Transverse colon (tissue), 4 donors: ENCODE data around the gene ANKRD49. TPM values are rescaled to one million over a fixed set of nuclear protein-coding genes. Genes with fewer than 3 reads are reported as not detected.
A peak's percentile ranks its signal among the peaks of the same experiment; 100 is the strongest.

Source experiments
- DNase-seq: peaks from one replicate; pipeline ENCODE4 v3.0.0-alpha.2; 2019
- H3K27ac ChIP-seq, 4 donors: fragments of 200-600 bp; sonication (generic); 2 replicates each; pipeline ENCODE4 v1.5.1; 2016 to 2018; ENCODE audit warnings: inconsistent platforms in 4 of 4
- H3K27me3 ChIP-seq: fragments of 200-600 bp; sonication (generic); 2 replicates; pipeline ENCODE4 v1.5.1; 2017; ENCODE audit warnings: inconsistent platforms
- H3K36me3 ChIP-seq, 4 donors: fragments of 200-600 bp; sonication (generic); 2 replicates each; pipeline ENCODE4 v1.5.1; 2017 to 2019; ENCODE audit warnings: inconsistent platforms in 4 of 4
- H3K4me1 ChIP-seq, 4 donors: fragments of 200-600 bp; sonication (generic); 2 replicates each; pipeline ENCODE4 v1.5.1; 2017 to 2020; ENCODE audit warnings: inconsistent platforms in 4 of 4
- H3K4me3 ChIP-seq, 4 donors: fragments of 200-600 bp; sonication (generic); 1 replicate in 1 of 4; 2 replicates in 3 of 4; pipeline versions ENCODE4 v1.5.1 to v1.6.1; 2017 to 2019; ENCODE audit warnings: inconsistent platforms in 4 of 4
- H3K9me3 ChIP-seq, 2 donors: fragments of 200-600 bp; sonication (generic); 2 replicates each; pipeline ENCODE4 v1.5.1; 2017 to 2019; ENCODE audit warnings: inconsistent platforms in 2 of 2
- CTCF ChIP-seq, 5 experiments: fragments of 200-600 bp in 3 of 5; fragments of 450-650 bp in 2 of 5; sonication (generic) in 3 of 5; IDR thresholded peaks; 1 replicate in 2 of 5; 2 replicates in 3 of 5; pipeline ENCODE4 v1.5.1; 2016 to 2017; ENCODE audit warnings: antibody characterized with exemption in 5 of 5, inconsistent platforms in 3 of 5, mild to moderate bottlenecking in 2 of 5, moderate library complexity in 1 of 5
- EP300 ChIP-seq: sonication (generic); formaldehyde crosslinking; IDR thresholded peaks from one replicate; pipeline ENCODE4 v1.6.1; 2017; ENCODE audit warnings: antibody characterized with exemption, low read depth
- POLR2A ChIP-seq: fragments of 450-650 bp; IDR thresholded peaks from one replicate; pipeline ENCODE4 v1.6.1; 2016; ENCODE audit warnings: antibody characterized with exemption, mild to moderate bottlenecking, moderate library complexity
- POLR2AphosphoS5 ChIP-seq, 3 donors: sonication (generic); formaldehyde crosslinking; IDR thresholded peaks; one replicate each; pipeline ENCODE4 v1.6.1; 2016; ENCODE audit warnings: antibody characterized with exemption in 3 of 3
- WGBS, 2 donors: methylation state at CpG; one replicate each; pipeline ENCODE4 v1.1.5; 2018; ENCODE audit warnings: low coverage in 1 of 2; 5-methylcytosine and 5-hydroxymethylcytosine counted together
- in situ Hi-C, 4 donors: fragments of 200-750 bp; cut with MboI; loops; one replicate each; pipeline versions ENCODE4 v1.15.0 to v1.15.1; 2017; ENCODE audit warnings: low sequenced_read_pairs in 3 of 4, low pct_ligation_motif_present in 1 of 4, low pct_unique_long_range_greater_than_20kb in 1 of 4
- intact Hi-C: fragments of 100-400 bp; cut with DNase I; formaldehyde crosslinking; loops from one replicate; pipeline ENCODE4 v1.15.1; 2023; ENCODE audit warnings: low total_unique reads
- total RNA-seq, 4 donors: library from RNA; depleted of rRNA; stranded (reverse); fragments of >200 nt; gene quantifications; one replicate each; pipeline ENCODE4 v1.1.0, GENCODE V29; 2016

Gene ANKRD49
- total RNA-seq, 4 donors from 2014 or later: 24.4 to 43.6 (median 33.2) TPM

- in situ Hi-C loops: no loop called here
These were observed 51.7 kb downstream of the ANKRD49 start for GRCh38 chr11:94545264-94546161.

DNA sequence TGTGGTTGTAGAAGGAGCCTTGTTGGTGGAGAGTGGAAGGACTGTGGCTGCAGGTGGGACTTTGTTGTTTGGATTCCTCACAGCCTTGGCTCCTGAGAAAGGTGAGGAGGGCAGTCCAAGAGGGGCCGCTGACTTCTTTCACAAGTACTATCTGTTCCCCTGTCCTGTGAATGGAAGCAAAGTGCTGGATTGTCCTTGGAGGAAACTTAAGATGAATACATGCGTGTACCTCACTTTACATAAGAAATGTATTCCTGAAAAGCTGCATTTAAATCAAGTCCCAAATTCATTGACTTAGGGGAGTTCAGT lies 52.3 kb downstream of the ANKRD49 start:
- H3K4me1 ChIP-seq: peaks cover 8 to 87% (median 57%) of the 10 kb centered on the region in 4 donors
- H3K9me3 ChIP-seq: no peaks in the 10 kb centered on the region
- DNase-seq: no peak
- H3K27me3 ChIP-seq: no peaks in the 10 kb centered on the region
- intact Hi-C loops: no loop called here
- H3K27ac ChIP-seq: peak overlapping the region; percentile 96 to 97 (median 97)
- in situ Hi-C loops: no loop called here
- 42 to 52% methylated on average over 2 of the region's 2 CpGs for WGBS, 2 donors
- no peaks in the 10 kb centered on the region for H3K36me3 ChIP-seq
- TF ChIP-seq EP300 (no peak), POLR2A (no peak), CTCF (IDR thresholded peaks at IDR 0.05) (no peak), POLR2AphosphoS5 (IDR thresholded peaks at IDR 0.05) (no peak)
- peak overlapping the region in 3 of 4 donors; percentile 75 to 87 (median 78) for H3K4me3 ChIP-seq

More at GRCh38 chr11:94545264-94546161, 51.7 kb downstream of the ANKRD49 start:
- DNase-seq: peak; percentile 51
- no peaks in the 10 kb centered on the region for H3K9me3 ChIP-seq
- H3K4me1 ChIP-seq: peaks cover 8 to 87% (median 56%) of the 10 kb centered on the region in 4 donors
- intact Hi-C loops: no loop called here
- no peak for TF ChIP-seq CTCF (IDR thresholded peaks at IDR 0.05)
- TF ChIP-seq POLR2A: peak; percentile 45
- no peak for TF ChIP-seq EP300
- peak in 2 of 3 donors; percentile 20 to 44 for TF ChIP-seq POLR2AphosphoS5 (IDR thresholded peaks at IDR 0.05)
- peak overlapping the region; percentile 96 to 97 (median 97) for H3K27ac ChIP-seq
- 39 to 44% methylated on average over 6 to 48 of the region's 54 CpGs for WGBS, 2 donors
- H3K36me3 ChIP-seq: no peaks in the 10 kb centered on the region
- H3K27me3 ChIP-seq: no peaks in the 10 kb centered on the region
- H3K4me3 ChIP-seq: peak overlapping the region; percentile 61 to 87 (median 76)

- Histone ChIP-seq H3K9me3 (no peaks in the 10 kb centered on the region), H3K4me1 (peaks cover 8 to 79% (median 54%) of the 10 kb centered on the region in 4 donors), H3K36me3 (no peaks in the 10 kb centered on the region), H3K4me3 (peak overlapping the region in 3 of 4 donors; percentile 75 to 87 (median 78)), H3K27me3 (no peaks in the 10 kb centered on the region), H3K27ac (peak overlapping the region; percentile 2 to 97 (median 96))
- TF ChIP-seq EP300 (no peak), CTCF (IDR thresholded peaks at IDR 0.05) (no peak), POLR2A (peak; percentile 70), POLR2AphosphoS5 (IDR thresholded peaks at IDR 0.05) (peak; percentile 71 to 91 (median 82))
- intact Hi-C loops (no loop called here), in situ Hi-C loops (no loop called here)
- DNase-seq: peak; percentile 73
- 64% methylated on average over 1 of the region's 1 CpG; no CpG with 5 or more reads in 1 of the 2 donors for WGBS, 2 donors
These were observed 53.1 kb downstream of the ANKRD49 start for GRCh38 chr11:94546886-94547285.

- WGBS, 2 donors: 21 to 47% methylated on average over 4 to 5 of the region's 5 CpGs
- Histone ChIP-seq H3K4me3 (no peak overlapping the region), H3K27ac (peak overlapping the region in 1 of 4 donors; percentile 10), H3K27me3 (no peaks in the 10 kb centered on the region), H3K9me3 (no peaks in the 10 kb centered on the region), H3K36me3 (no peaks in the 10 kb centered on the region), H3K4me1 (peaks cover 8 to 64% (median 42%) of the 10 kb centered on the region in 4 donors)
- in situ Hi-C loops: no loop called here
- intact Hi-C loops: no loop called here
- TF ChIP-seq POLR2A (no peak), POLR2AphosphoS5 (IDR thresholded peaks at IDR 0.05) (no peak), EP300 (no peak), CTCF (IDR thresholded peaks at IDR 0.05) (no peak)
- no peak for DNase-seq
These were observed 55.4 kb downstream of the ANKRD49 start for GRCh38 chr11:94549146-94549545.
